Fibroblast of peridontal ligament (primary cell): Measurements from ENCODE around the gene ADGRV1.
"Not testable (repeated sequence)": the region's sequence is repeated elsewhere in the genome, so short reads cannot be mapped to it uniquely, and the experiment has no call there.

ENCODE experiments used
- DNase-seq: peaks from one replicate; pipeline ENCODE4 v3.0.0-alpha.2; 2010; ENCODE audit errors: extremely low read depth

Gene ADGRV1

DNA sequence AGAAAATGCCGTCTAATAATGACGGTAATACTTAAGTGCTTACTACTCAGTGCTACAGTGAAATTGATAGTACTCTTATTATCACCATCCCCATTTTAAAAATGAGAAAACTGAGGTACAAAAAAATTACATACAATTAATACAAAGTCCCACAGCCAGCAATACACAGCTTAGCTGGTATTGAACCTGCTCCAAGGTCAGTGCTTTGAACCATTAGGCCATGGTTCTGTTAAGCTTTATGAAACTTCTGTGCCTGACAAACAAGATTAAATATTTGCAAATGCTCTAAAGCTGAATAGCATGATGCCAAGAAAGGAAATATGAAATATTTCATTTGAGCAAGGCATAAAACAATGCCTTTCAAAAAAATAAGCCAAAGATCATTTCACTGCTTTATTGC is 467.4 kb downstream of the ADGRV1 start:
- no peak for DNase-seq

DNA sequence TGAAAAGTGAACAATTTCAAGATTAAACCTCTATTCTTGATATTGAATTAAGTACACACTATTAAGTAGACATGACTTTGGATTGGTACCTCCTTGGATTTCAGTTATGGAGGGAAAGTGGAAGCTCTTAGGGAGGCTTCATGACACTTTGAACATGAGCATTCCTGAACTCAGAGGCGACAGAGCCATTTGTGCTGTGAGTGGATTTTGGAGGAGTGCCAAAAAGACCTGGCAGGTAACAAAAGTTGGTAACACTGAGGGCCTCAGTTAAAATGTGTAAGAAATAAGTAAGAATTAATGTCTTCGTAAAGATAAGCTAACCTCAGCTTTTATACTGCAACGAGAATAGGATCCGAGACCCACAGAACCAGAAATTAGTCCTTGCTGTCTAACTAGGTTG is 467.9 kb downstream of the ADGRV1 start:
- no peak for DNase-seq

DNA sequence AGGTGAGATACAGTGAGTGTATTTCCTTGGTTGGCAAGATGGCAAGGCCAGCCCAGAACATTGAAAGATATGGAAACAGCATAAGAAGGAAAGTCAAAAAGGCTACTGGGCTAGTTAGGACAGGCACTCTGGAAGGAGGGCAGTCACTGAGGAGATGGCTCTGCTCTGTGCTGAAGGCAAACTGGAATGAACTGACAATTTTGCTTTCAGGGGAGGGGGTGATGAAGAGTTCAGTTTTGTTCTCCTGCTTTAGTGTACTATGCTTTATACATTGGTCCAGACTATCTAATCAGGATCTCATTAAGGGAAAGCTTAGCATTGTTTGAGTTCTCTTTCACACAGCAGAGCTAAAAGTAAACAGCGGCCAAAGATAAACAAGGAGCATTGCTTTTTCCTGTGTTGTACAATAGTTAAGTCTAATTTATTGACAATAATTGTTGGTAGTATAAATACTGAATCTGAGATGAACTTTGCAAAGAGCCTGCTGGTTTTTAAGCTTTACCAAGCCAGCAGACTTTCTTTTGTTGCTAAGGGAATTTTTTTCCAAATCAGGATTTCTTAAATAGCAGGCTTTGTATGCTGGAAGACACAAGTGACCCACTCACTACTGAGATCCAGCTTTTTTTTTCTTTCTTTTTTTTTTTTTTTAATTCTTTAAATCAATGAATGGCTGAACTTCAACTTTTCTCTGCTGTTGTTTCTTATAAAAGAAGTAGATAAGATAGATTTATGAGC is 469.0 kb downstream of the ADGRV1 start:
- no peak for DNase-seq

DNA sequence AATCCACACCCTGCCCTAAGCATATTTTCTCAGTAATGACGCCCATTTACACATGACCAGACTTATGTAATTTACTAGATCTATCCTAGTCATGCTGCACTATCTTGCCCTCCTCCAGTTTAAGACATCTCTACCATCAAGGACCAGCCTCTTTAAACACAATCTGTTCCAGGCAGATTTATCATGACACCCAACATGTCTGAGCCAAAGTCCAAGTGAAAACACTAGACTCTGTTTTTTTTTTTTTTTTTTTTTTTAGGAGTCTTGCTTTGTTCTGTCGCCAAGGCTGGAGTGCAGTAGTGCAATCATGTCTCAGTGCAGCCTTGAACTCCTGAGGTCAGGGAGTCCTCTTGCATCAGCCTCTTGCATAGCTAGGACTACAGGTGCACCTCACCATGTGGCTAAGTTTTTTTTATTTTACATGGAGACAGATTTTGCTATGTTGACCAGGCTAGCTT is 469.9 kb downstream of the ADGRV1 start:
- no peak for DNase-seq

DNA sequence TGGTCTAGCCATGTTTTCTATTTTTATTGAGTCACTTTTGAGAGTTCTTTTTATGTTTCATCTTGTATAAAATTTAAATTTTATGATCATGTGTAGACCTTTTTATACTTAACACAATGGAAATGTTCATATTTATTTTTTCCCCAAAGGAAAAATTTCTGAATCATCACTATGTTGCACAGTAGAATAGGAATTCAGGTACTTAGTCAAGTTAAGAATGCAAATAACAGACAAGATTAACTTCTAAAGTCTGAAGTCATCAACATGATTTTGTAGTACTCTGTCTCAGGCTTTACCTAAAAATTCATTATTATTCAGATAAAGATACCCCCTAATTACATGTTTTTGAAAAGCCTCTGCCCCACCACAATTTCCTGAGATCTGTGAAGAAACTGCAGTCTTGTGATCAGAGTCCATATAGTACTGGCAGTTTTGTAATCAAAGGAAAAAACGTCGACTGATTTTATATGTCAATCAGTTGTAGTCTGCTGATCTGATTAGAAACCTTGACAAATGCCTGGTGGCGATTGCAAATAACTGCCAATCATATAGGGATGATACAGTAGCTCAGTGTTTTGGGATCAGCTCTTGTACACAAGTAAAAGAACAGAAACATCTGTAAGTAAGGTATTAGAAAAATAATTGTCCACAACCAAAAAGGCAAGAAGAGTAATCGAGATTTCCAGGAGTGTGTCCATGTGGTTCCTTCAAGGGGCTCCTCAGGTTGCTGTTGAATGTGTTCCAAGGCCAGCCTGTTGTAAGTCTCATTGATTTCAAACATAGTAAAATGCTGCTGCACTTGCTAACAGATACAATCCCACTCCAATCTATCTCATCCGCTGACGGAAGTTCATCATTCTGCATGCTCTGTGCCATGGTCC is 472.2 kb downstream of the ADGRV1 start:
- no peak for DNase-seq

DNA sequence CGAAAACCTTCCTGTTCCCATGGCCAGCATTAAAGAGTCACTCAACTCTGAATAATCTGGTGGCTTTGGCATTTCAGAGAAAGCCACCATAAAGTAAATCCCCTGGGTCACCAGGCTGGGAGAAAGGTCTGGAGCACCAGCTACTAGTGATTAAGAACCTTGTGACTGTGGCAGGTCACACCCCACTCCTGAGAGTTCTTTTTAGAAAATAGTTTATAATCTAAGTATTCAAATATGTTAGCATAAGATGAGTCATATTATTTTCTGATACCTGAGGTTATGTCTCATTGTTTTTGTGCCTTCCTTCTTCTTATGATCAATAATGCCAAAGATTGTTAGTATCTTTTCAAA is 472.8 kb downstream of the ADGRV1 start:
- no peak for DNase-seq

DNA sequence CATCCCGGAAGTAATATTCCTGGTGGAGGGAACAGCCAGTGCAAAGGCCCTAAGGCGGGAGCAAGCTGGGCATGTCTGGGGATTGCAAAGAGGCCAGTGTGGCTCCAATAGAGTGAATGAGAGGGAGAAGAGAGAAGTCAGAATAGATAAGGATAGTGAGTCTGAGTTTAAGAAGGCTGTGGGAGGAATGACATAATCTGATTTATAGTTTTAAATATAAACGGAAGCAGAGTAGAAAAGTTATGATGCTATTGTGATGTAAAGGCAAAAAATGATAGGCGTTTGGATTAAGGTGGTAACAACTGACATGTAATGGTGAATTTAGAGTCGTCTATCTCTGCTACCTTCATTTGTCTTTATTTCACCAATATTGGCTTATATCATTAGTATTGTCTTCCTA is 473.5 kb downstream of the ADGRV1 start:
- no peak for DNase-seq

DNA sequence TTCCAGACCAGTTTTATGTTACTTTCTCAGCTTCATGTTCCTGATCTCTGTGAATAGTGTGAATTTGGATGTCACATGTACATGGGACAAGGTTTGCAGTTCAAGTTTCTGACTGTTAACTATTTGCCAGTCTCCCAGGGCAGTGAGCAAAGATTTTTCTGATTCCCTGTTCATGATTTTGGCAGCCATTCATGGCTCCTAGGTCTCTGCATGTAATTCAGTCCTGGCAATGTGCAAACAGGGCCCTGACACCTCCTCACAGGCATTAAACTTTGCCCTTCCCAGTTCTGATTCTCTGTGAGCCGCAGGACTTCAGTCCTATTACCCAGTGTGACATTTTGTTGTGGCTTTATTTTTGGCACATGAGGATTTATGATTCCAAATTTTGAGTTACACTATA is 474.8 kb downstream of the ADGRV1 start:
- DNase-seq = no peak

DNA sequence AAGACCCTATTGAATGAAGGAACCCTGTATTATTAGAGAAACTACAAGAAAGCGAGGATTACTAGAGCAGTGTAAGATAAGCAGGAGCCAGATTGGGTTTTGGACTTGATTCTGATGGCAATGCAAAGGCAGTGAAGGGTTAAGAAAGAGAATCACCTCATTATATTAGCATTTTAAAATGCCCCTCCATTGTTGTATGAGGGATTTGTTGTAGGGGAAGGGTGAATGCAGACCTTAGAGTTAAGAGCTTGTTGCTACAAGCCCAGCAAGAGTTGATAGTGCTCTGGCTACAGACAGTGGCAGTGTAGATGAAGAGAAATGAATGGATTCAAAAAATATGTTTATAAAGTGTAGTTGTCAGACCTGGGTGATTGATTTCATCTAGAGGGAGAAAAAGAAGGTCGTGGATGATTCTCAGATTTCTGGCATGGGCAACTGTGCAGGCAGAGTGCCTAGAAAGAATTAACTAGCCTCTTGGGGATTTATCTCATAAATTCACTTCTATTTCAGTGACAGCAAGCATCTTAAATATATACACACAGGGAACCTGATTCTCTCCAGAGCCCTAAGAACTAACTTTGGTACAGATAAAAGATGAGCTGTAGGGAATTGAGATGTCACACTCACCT is 479.7 kb downstream of the ADGRV1 start:
- no peak for DNase-seq

DNA sequence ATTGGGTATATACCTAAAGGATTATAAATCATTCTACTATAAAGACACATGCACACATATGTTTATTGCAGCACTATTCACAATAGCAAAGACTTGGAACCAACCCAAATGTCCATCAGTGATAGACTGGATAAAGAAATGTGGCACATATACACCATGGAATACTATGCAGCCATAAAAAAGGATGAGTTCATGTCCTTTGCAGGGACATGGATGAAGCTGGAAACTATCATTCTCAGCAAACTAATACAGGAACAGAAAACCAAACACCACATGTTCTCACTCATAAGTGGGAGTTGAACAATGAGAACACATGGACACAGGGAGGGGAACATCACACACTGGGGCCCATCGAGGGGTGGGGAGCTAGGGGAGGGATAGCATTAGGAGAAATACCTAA is 482.5 kb downstream of the ADGRV1 start:
- not testable (repeated sequence) for DNase-seq

DNA sequence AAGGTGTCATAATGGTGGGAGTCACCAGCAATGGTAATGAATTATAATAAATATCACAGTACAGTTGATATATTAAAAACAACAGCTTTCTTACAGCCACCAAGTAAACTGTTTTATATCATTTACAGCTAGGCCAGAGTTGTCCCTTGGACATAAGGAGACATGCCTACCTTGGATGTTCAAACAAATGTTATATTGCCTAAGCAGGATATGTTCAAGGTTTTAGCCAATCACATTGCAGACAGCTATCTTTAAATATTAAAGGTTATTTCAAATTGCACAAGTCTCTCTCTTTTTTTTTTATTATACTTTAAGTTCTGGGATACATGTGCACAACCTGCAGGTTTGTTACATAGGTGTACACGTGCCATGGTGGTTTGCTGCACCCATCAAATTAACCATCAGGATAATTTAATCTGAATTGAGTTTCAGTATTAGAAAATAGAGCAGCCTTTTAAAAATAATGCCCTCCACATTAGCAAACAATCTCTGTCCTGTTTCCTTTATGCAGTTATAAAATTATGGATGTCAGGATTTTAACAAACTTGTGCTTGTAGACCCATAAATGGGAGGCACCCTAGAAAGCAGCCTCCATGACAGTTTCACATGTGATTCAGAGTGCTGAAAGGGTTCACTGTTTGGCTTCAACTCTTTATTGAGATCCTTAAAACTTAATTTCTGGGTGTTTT is 483.8 kb downstream of the ADGRV1 start:
- no peak for DNase-seq

DNA sequence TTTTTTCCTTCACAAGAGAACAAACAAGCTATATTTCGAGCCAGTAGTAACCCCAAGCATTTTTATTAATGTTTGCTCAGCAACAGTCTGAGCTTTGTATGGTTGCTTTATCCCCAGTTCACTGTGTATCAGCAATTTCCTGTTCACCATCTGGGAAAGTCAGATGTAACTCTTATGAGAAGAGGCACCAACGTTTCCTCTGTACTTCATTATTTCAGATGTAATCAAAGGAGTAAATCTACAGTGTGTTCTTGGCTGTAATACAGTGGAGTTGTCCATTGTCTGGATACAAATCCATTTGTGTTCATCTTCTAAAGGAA is 484.3 kb downstream of the ADGRV1 start:
- no peak for DNase-seq

DNA sequence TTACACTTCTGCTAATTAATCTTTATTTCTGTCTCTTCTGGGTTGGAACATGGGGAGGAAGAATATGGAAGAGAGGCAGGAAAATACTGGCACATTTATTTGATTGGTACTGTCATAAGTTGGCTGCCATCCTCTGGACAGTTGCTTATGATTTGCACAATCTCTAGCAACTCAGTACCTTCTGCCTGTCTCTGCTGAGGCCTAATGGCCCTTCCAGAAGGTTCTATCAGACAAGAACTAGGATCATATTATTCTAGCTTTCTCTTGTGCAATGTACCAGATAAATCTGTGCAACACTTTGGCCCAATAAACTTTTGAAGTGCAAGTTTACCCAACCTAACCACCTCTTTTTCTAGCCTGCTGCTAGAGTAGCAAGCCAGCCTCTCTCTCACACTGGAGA is 489.5 kb downstream of the ADGRV1 start:
- DNase-seq = no peak

DNA sequence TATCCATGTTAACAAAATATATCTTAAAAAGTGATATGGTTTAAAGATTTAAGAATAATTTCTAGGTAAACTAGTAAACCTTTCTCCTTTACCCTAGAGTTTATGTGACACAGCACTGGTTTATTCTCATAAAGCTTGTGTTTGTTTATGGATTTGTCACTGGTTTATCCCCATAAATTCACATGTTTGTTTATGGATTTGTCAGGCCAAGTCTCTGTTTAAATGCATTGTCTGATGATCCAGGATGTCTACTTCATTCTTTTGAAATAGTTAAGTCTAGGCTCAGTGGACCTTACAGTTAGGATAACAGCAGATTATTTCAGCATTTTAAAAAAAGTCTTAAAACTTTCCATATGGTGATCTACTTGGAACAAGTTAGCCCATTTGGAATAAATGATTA is 490.5 kb downstream of the ADGRV1 start:
- DNase-seq = no peak

DNA sequence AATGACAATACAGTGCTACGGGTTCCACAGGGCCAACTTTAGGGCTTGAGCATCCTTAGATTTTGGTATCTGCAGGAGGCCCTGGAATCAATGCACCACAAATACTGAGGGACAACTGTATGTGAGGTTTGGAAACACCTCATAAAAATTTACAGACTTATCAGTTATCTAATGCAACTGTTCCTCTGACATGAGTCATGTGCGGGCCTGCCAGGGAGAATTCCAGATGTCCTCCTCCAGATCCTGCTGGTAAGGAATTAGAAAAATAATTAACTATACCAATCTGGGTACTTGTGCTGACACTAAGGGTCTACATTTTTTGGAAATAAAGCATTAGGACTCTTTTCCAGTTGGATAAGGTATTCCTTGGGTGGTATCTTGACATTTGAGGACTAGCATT is 491.2 kb downstream of the ADGRV1 start:
- DNase-seq = no peak

DNA sequence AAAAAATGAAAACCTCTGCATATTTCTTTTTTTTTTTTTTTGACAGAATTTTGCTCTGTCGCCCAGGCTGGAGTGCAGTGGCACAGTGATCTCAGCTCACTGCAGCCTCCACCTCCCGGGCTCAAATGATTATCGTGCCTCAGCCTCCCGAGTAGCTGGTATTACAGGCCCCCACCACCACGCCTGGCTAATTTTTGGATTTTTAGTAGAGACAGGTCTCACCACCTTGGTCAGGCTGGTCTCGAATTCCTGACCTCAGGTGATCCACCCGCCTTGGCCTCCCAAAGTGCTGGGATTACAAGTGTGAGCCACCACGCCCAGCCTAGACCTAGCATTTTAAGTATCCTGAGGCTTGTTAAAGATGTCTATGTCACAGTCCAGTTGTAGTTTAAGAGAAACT is 493.8 kb downstream of the ADGRV1 start:
- not testable (repeated sequence) for DNase-seq

DNA sequence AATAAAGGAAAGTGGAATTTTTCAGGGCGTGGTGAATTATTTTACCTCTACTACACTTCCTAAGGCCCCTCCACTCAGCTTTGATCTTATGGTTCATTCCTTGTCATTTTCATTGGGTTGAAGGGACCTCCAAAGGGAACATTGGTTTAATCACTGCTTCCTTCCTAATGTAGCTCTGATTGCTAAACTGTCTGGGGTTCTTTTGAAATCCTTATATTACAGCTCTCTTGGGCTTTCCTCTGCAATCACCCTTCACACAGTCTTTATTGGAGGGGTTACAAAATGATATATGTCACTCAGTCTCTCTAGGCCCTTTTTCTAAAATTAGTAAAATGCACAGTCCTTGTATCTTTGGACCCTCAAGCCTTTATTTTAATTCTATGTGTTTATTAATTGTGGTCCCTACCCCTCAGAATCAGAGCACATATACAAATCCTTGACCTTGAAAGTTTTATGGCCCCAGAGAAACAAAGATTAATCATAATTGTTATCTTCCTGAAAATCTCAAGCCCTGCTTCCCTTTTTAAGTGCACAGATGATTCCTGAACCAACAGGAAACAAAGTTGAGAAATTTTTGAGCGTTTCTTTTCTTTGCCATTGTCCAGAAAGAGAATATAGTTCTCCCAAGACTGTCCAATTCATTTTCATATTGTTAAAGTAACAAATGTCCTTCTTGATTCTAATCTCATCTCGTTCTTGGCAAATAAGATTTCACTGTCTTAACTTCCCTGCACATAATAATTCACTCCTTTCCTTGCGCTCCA is 494.6 kb downstream of the ADGRV1 start:
- no peak for DNase-seq

DNA sequence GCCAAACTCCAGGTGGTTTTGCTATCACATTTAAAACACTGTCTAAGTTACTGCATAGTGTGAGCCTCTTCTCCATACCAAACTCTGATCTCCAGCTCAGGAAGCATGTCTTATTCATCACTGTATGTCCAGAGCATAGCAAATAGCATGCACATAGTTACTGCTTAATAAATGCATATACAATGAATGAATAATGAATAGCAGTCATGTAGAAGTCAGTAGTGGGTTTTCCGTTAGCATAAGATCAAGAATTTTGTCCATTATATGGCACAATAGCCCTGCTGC is 495.1 kb downstream of the ADGRV1 start:
- DNase-seq = no peak

DNA sequence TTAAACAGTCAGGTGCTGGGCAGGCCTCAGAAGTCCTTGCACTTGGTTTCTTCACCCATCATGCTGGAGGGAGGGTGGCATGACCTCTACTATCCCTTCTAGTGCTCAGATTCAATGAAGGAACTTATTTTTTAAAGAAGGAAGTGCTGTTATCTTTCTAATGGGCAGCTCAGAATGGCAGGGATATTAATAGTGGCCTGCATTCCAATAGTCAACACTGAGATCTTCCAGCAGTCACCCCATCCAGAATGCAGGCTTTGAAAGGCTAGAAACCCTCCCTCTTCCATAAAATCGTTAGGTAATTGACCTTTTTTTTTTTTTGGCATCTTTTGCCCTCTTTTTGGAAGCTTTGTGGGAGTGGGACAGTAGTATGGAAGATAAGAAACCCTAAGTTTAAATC is 499.6 kb downstream of the ADGRV1 start:
- DNase-seq = no peak

DNA sequence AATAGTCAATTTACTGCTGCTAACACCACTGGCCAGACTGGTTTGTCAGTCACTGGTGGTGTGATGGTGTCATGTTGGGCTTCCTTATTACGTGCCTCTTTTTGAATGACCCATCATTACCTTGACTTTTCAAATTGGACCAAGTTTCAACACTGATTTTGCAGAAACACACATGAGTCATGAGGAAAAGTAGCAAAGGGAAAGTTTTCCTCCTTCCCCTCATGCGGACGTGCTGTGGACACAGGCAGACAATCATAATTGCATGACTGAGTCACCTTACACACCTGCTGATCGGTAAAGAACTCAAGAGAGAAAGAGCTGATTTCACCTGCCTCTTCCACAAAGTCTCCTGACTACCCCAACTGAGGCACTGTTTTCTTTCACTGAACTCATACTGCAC is 500.0 kb downstream of the ADGRV1 start:
- no peak for DNase-seq

DNA sequence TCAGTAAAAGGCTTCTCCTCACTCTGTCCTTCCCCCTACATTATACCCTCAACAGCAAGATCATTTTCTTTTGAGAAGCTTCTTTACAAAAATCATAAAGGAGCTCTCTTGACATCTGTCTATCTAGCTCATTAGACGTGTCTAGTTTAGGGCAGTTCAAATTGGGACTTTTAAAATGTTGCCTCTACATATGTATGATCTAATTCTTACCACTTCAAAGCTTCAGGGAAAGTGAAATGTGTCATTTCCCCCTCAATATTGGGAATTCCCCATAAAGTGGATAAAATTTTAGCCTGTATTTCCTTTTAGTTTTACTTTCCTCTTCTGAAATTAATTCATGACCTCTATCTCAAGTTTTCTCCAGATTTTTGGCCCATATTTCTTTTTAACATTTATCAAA is 500.8 kb downstream of the ADGRV1 start:
- DNase-seq = no peak

DNA sequence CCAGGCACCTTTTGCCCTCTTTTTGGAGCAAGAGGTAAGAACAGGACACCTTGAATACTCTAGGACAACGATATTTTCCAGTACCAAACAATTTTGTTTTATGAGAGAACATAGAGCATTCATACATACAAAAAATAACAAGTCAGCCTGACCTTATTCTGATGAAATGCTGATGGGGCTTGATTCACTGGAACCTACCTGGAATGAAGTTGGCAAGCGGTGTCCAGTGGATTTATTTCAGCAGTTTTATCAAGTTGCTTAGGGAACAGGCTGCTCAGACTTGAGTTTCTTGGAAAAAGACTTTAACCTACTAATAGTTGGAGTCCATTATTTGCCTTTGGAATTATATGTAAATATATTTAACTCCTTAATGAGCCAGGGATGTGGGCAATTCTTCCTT is 502.5 kb downstream of the ADGRV1 start:
- no peak for DNase-seq
